ENCODE results near the gene GAST.

- TF ChIP-seq CTCF (IDR thresholded peaks at IDR 0.05) (no peak), POLR2A (IDR thresholded peaks at IDR 0.05) (no peak)
Measured at GRCh38 chr17:41750862-41751261, 38.7 kb downstream of the GAST start.
